SK-N-MC (cell line): Measurements from ENCODE around the gene MTM1.

Source experiments
- EZH2 ChIP-seq: fragments of 200-600 bp; sonication (generic); IDR thresholded peaks from one replicate; pipeline ENCODE4 v1.6.1; 2017; ENCODE audit warnings: antibody characterized with exemption
- FOXP2 ChIP-seq: optimal IDR thresholded peaks from 2 replicates; pipeline ENCODE3; 2011; ENCODE audit warnings: mild to moderate bottlenecking, moderate library complexity; ENCODE audit not compliant: insufficient read depth; ENCODE audit errors: extremely low read length, control extremely low read depth
- POLR2AphosphoS5 ChIP-seq: IDR thresholded peaks from 2 replicates; pipeline ENCODE4 v1.6.1; 2012; ENCODE audit warnings: mild to moderate bottlenecking, low read depth, low read length, borderline replicate concordance

- no peak for TF ChIP-seq POLR2AphosphoS5
- TF ChIP-seq EZH2: no peak
- no peak for TF ChIP-seq FOXP2
Measured at GRCh38 chrX:150602296-150602695, 33.9 kb downstream of the MTM1 start.
